A549 (cell line): Measurements from ENCODE around the gene TBCCD1. TPM values are rescaled to one million over a fixed set of nuclear protein-coding genes. Genes with fewer than 3 reads are reported as not detected.

ENCODE experiments used
- ATAC-seq, 2 experiments: fragments of 200-7000 bp in 1 of 2; fragments of >200 bp in 1 of 2; cut with Nextera tagmentation in 1 of 2; cut with Tn5 transposase in 1 of 2; 3 replicates each; pipeline versions ENCODE4 v1.8.0 to v1.9.1; 2018 to 2020; ENCODE audit warnings: mild to moderate bottlenecking in 1 of 2, moderate library complexity in 1 of 2
- CTCF ChIA-PET: fragments of 300-600 bp; sonication (Branson Sonifier 250); formaldehyde crosslinking; extraction: SDS; loops from one replicate; lab custom pipeline; 2021; ENCODE audit warnings: antibody characterized with exemption, inconsistent platforms; lab: Yijun Ruan, JAX
- POLR2A ChIA-PET: fragments of 350-600 bp; formaldehyde crosslinking; extraction: SDS; loops from one replicate; lab custom pipeline; 2021; ENCODE audit warnings: antibody characterized with exemption, inconsistent platforms; lab: Yijun Ruan, JAX
- DNase-seq, 2 experiments: peaks; one replicate each; pipeline versions ENCODE4 v3.0.0 to v3.0.0-alpha.2; 2011 to 2016; ENCODE audit warnings: low read depth in 1 of 2, low spot score in 1 of 2
- FAIRE-seq: peaks from 2 replicates; lab custom pipeline; 2011; peaks lifted over from hg19 to GRCh38; lab: Jason Lieb, UNC
- H3K27ac ChIP-seq, 2 experiments: fragments of >200 bp; sonication (Bioruptor Twin); formaldehyde crosslinking; 3 replicates each; pipeline ENCODE4 v1.5.1; 2016 to 2017
- H3K4me1 ChIP-seq: fragments of >200 bp; sonication (Bioruptor Twin); formaldehyde crosslinking; 3 replicates; pipeline ENCODE4 v1.6.1; 2016
- H3K4me2 ChIP-seq: fragments of >200 bp; sonication (Bioruptor Twin); formaldehyde crosslinking; 3 replicates; pipeline ENCODE4 v1.6.1; 2016
- H3K4me3 ChIP-seq: fragments of >200 bp; sonication (Bioruptor Twin); formaldehyde crosslinking; 3 replicates; pipeline ENCODE4 v1.5.1; 2016
- H3K9me3 ChIP-seq: fragments of >200 bp; sonication (Bioruptor Twin); formaldehyde crosslinking; 3 replicates; pipeline ENCODE4 v1.6.1; 2016
- CBX8 ChIP-seq: fragments of 200-600 bp; sonication (generic); IDR thresholded peaks from 2 replicates; pipeline ENCODE4 v1.6.1; 2016
- CHD2 ChIP-seq: fragments of 150-350 bp; IDR thresholded peaks from 2 replicates; pipeline ENCODE4 v1.6.1; 2014; ENCODE audit warnings: low read length; ENCODE audit not compliant: partially characterized antibody
- CHD4 ChIP-seq: fragments of 200-600 bp; sonication (generic); IDR thresholded peaks from 2 replicates; pipeline ENCODE4 v1.6.1; 2016; ENCODE audit warnings: antibody characterized with exemption, mild to moderate bottlenecking, borderline replicate concordance
- EHMT2 ChIP-seq: fragments of 200-600 bp; sonication (generic); IDR thresholded peaks from 2 replicates; pipeline ENCODE4 v1.6.1; 2016; ENCODE audit warnings: antibody characterized with exemption, low read depth, mild to moderate bottlenecking, moderate library complexity
- FOSB ChIP-seq: fragments of 250-450 bp; sonication (Bioruptor Pico); IDR thresholded peaks from 2 replicates; pipeline ENCODE4 v1.5.0; 2020; ENCODE audit warnings: mild to moderate bottlenecking, moderate library complexity
- FOSL2 ChIP-seq, 2 experiments: fragments of 450-650 bp in 1 of 2; fragments of >200 bp in 1 of 2; sonication (Bioruptor Twin) in 1 of 2; formaldehyde crosslinking; IDR thresholded peaks; 2 replicates each; pipeline versions ENCODE4 v1.5.0 to v1.6.1; 2016 to 2020; ENCODE audit warnings: mild to moderate bottlenecking in 1 of 2, moderate library complexity in 1 of 2
- HES2 ChIP-seq: fragments of >200 bp; sonication (Bioruptor Twin); formaldehyde crosslinking; IDR thresholded peaks from 2 replicates; pipeline ENCODE4 v1.6.1; 2016
- JUNB ChIP-seq: fragments of >200 bp; sonication (Bioruptor Twin); formaldehyde crosslinking; IDR thresholded peaks from 2 replicates; pipeline ENCODE4 v1.6.1; 2016
- NFE2L2 ChIP-seq: fragments of 150-350 bp; conservative IDR thresholded peaks from 2 replicates; pipeline ENCODE4 v1.6.1; 2014; ENCODE audit warnings: low read length
- NPAS2 ChIP-seq: fragments of 250-450 bp; sonication (Bioruptor Pico); IDR thresholded peaks from 2 replicates; pipeline ENCODE4 v1.8.0; 2022; ENCODE audit warnings: mild to moderate bottlenecking, moderate library complexity, borderline replicate concordance
- POLR2AphosphoS2 ChIP-seq: conservative IDR thresholded peaks from 2 replicates; pipeline ENCODE4 v1.6.1; 2012; ENCODE audit warnings: low read length, improper control_type of control experiment, inconsistent platforms
- RARB ChIP-seq: fragments of 250-450 bp; sonication (Bioruptor Pico); IDR thresholded peaks from 2 replicates; pipeline ENCODE4 v1.8.0; 2021; ENCODE audit warnings: mild to moderate bottlenecking, moderate library complexity
- RCOR1 ChIP-seq: fragments of 150-350 bp; IDR thresholded peaks from 2 replicates; pipeline ENCODE4 v1.6.1; 2014; ENCODE audit warnings: antibody characterized with exemption, low read length, low read depth
- REST ChIP-seq: fragments of 200-600 bp; sonication (generic); IDR thresholded peaks from 2 replicates; pipeline ENCODE4 v1.6.1; 2016; ENCODE audit warnings: antibody characterized with exemption, mild to moderate bottlenecking, moderate library complexity
- RNF2 ChIP-seq: fragments of 200-600 bp; sonication (generic); IDR thresholded peaks from 2 replicates; pipeline ENCODE4 v1.6.1; 2016; ENCODE audit warnings: low read depth, mild to moderate bottlenecking, antibody characterized with exemption, moderate library complexity, borderline replicate concordance
- SMC3 ChIP-seq: fragments of >200 bp; sonication (Bioruptor Twin); formaldehyde crosslinking; IDR thresholded peaks from 3 replicates; pipeline ENCODE4 v1.6.1; 2018; ENCODE audit warnings: inconsistent platforms
- USF2 ChIP-seq: fragments of 450-650 bp; IDR thresholded peaks from 2 replicates; pipeline ENCODE4 v1.6.1; 2014; ENCODE audit warnings: antibody characterized with exemption
- ZC3H11A ChIP-seq: fragments of 450-650 bp; IDR thresholded peaks from 2 replicates; pipeline ENCODE4 v1.6.1; 2014; ENCODE audit warnings: antibody characterized with exemption, mild to moderate bottlenecking
- ZFP36 ChIP-seq: fragments of 450-650 bp; IDR thresholded peaks from 2 replicates; pipeline ENCODE4 v1.6.1; 2014; ENCODE audit warnings: borderline replicate concordance; ENCODE audit not compliant: partially characterized antibody
- WGBS: methylation state at CpG from one replicate; pipeline ENCODE4 v1.1.6; 2017; ENCODE audit errors: missing lambda C conversion rate; 5-methylcytosine and 5-hydroxymethylcytosine counted together
- polyA plus RNA-seq, 4 experiments: library from polyadenylated mRNA; depleted of rRNA in 3 of 4; stranded (reverse); fragments of >200 nt; fragmentation: RNase III in 1 of 4; extraction: RNeasy Plus Mini Kit Qiagen cat#74134 plus additional on column Dnase treatment in 1 of 4; gene quantifications; 2 replicates in 3 of 4; 3 replicates in 1 of 4; pipeline ENCODE4 v1.2.3, GENCODE V29; 2011 to 2017
- TF ChIP-seq, protein P1 (sequence below): fragments of 250-450 bp; sonication (Bioruptor Pico); IDR thresholded peaks from 2 replicates; pipeline ENCODE4 v1.5.0; 2020; ENCODE audit warnings: low read depth, mild to moderate bottlenecking, moderate library complexity

Gene TBCCD1
- polyA plus RNA-seq, 2 of the 4 experiments (the other 2 are of a cell fraction): 5.8 to 11.4 TPM

- no peaks in the 10 kb centered on the region for H3K9me3 ChIP-seq
- TF ChIP-seq SMC3 (no peak), ZC3H11A (no peak)
- TF ChIP-seq, all 56 proteins: peak for 0
- peak overlapping the region; percentile 96 for H3K4me3 ChIP-seq
- ATAC-seq (peak; percentile 3 to 9; a peak in 5 of 6 replicates), DNase-seq (no peak), FAIRE-seq (no peak)
- peak overlapping the region; percentile 58 for H3K4me2 ChIP-seq
- 0% methylated on average over 11 of the region's 14 CpGs for WGBS
- ChIA-PET POLR2A (no interaction called here), CTCF (interaction anchor here (0.5 to 1.0 kb wide), 2 partner anchors 242 to 325 kb away, joined by 3 read pairs; no protein-coding TSS in a partner anchor)
- H3K27ac ChIP-seq: peak overlapping the region; percentile 88 to 96
- peaks cover 13% of the 10 kb centered on the region; the same call in 2 of the 3 replicates for H3K4me1 ChIP-seq
These were observed 417 bp downstream of the TBCCD1 start for GRCh38 chr3:186566772-186567071.

- no peak for ATAC-seq
- no peak overlapping the region for H3K4me3 ChIP-seq
- peaks cover 8% of the 10 kb centered on the region; the same call in 1 of the 3 replicates for H3K4me1 ChIP-seq
- no peak overlapping the region for H3K27ac ChIP-seq
- TF ChIP-seq RCOR1 (no peak), NFE2L2 (no peak), HES2 (no peak), NPAS2 (CRISPR knock-in tag) (no peak), JUNB (no peak), CHD4 (no peak), RARB (no peak)
- ChIA-PET POLR2A (no interaction called here), CTCF (interaction anchor here (0.9 to 2.1 kb wide), 2 partner anchors 51 to 257 kb away, joined by 3 to 5 read pairs; no protein-coding TSS in a partner anchor)
- no peak overlapping the region for H3K4me2 ChIP-seq
- no peak for FAIRE-seq
- H3K9me3 ChIP-seq: no peaks in the 10 kb centered on the region
- DNase-seq: no peak
These were observed 2.6 kb downstream of the TBCCD1 start for GRCh38 chr3:186564586-186564985.

DNA sequence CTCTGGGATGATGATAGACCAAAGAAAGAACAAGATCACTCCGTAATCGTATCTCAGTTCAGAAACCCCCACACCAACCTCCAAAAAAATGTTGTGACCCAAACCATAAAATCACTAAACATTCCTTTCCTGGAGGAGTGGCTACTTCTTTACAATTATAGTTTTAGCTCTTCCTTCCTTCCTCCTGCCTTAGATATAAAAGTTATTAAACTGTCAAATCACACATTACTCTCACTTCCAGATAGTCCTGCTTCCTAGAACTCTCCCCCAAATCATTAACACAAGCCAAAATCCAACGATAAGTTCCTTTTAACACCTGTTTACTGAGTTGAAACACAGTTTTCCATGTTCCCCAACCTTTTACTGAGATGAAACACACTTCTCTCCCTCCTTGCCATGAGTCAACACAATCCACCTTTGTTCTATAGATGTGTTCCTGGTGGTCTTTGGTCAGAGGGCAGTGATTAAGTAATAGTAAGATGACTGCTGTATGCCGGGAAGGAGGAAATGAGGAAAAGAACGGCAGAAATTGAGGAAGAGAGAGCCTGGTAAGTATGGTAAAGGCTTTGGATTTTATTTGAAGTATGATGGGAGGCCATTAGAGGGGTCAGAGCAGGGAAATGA, 14.6 kb downstream of the TBCCD1 start:
- H3K27ac ChIP-seq: no peak overlapping the region
- CTCF ChIA-PET: interaction anchor here (1.9 to 4.2 kb wide), 3 partner anchors 12 to 293 kb away, joined by 4 to 21 read pairs (median 6); no protein-coding TSS in a partner anchor
- WGBS: 85% methylated on average over 5 of the region's 5 CpGs
- no peak overlapping the region for H3K4me3 ChIP-seq
- FAIRE-seq (no peak), DNase-seq (no peak), ATAC-seq (no peak)
- H3K9me3 ChIP-seq: no peaks in the 10 kb centered on the region
- H3K4me2 ChIP-seq: no peak overlapping the region
- TF ChIP-seq RARB: no peak
- no peak for TF ChIP-seq CHD2
- TF ChIP-seq RNF2: no peak
- no peak for TF ChIP-seq REST
- TF ChIP-seq POLR2AphosphoS2: no peak
- no peak for TF ChIP-seq FOSL2 (IDR thresholded peaks at IDR 0.05)
- TF ChIP-seq FOSL2 (CRISPR knock-in tag; IDR thresholded peaks at IDR 0.05): no peak
- no peak for TF ChIP-seq FOSB
- no peak for TF ChIP-seq EHMT2
- TF ChIP-seq, protein P1, sequence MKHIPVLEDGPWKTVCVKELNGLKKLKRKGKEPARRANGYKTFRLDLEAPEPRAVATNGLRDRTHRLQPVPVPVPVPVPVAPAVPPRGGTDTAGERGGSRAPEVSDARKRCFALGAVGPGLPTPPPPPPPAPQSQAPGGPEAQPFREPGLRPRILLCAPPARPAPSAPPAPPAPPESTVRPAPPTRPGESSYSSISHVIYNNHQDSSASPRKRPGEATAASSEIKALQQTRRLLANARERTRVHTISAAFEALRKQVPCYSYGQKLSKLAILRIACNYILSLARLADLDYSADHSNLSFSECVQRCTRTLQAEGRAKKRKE: no peak
- TF ChIP-seq USF2: no peak
- TF ChIP-seq ZFP36: no peak
- no peak for TF ChIP-seq NPAS2 (CRISPR knock-in tag)
- no peak for TF ChIP-seq RCOR1
- no peak for TF ChIP-seq CBX8
- POLR2A ChIA-PET: no interaction called here
- no peaks in the 10 kb centered on the region for H3K4me1 ChIP-seq
